Mucosa of descending colon (tissue), 3 donors: ENCODE measurements around the gene SLC4A1AP. TPM values are rescaled to one million over a fixed set of nuclear protein-coding genes. Genes with fewer than 3 reads are reported as not detected.

Experiments used
- ATAC-seq: fragments of 200-7000 bp; cut with Tn5 transposase; one replicate; pipeline ENCODE4 v1.9.1; 2020; ENCODE audit warnings: mild to moderate bottlenecking, moderate library complexity
- DNase-seq, 3 donors: peaks; one replicate each; pipeline ENCODE4 v3.0.0-alpha.2; 2020
- H3K36me3 ChIP-seq: fragments of 200-600 bp; one replicate; pipeline ENCODE4 v1.8.0; 2021; ENCODE audit warnings: low read depth, mild to moderate bottlenecking
- H3K4me1 ChIP-seq: fragments of 200-600 bp; one replicate; pipeline ENCODE4 v1.8.0; 2021; ENCODE audit warnings: low read depth, mild to moderate bottlenecking
- H3K4me3 ChIP-seq: fragments of 200-600 bp; one replicate; pipeline ENCODE4 v1.8.0; 2021; ENCODE audit warnings: mild to moderate bottlenecking
- H3K9me3 ChIP-seq: fragments of 200-600 bp; one replicate; pipeline ENCODE4 v1.8.0; 2021; ENCODE audit warnings: mild to moderate bottlenecking
- CTCF ChIP-seq: fragments of 200-600 bp; IDR thresholded peaks from one replicate; pipeline ENCODE4 v1.8.0; 2022; ENCODE audit warnings: antibody characterized with exemption, mild to moderate bottlenecking
- intact Hi-C, 2 donors: fragments of 100-400 bp; cut with DNase I in 1 of 2; cut with micrococcal nuclease in 1 of 2; formaldehyde crosslinking; loops; one replicate each; pipeline versions ENCODE4 v1.11.0 to v1.11.1; 2022; cut with DNase I, micrococcal nuclease
- total RNA-seq, 3 donors: library from RNA; stranded (reverse); fragmentation: NEBNext Ultra II Directional in 2 of 3; extraction: Animal tissue kit (Norgen Biotek cat#: 25700) in 2 of 3; gene quantifications; one replicate each; pipeline versions ENCODE4 v1.2.1 to v1.2.4, GENCODE V29; 2021 to 2023
- donor health status: DM: no; HTN: no; CAD: no; lungs with moderate emphysema.
- donor health status: DM: no; HTN: no; CAD: no.
- donor health status: DM: no; HTN: yes; CAD: no.

Gene SLC4A1AP
- total RNA-seq, 3 donors from 2014 or later = 14.8 to 15.8 (median 15.5) TPM

GRCh38 chr2:27647289-27647688, 16.4 kb upstream of the SLC4A1AP start:
- DNase-seq (no peak), ATAC-seq (no peak)
- no peak for TF ChIP-seq CTCF
- Histone ChIP-seq H3K4me3 (no peak overlapping the region), H3K4me1 (no peaks in the 10 kb centered on the region), H3K36me3 (no peaks in the 10 kb centered on the region), H3K9me3 (no peaks in the 10 kb centered on the region)
- intact Hi-C loops = no loop called here

GRCh38 chr2:27647737-27648136, 16.0 kb upstream of the SLC4A1AP start:
- Histone ChIP-seq H3K4me3 (no peak overlapping the region), H3K4me1 (no peaks in the 10 kb centered on the region), H3K36me3 (no peaks in the 10 kb centered on the region), H3K9me3 (no peaks in the 10 kb centered on the region)
- DNase-seq (no peak), ATAC-seq (no peak)
- no peak for TF ChIP-seq CTCF
- intact Hi-C loops = no loop called here

GRCh38 chr2:27651056-27651455, 12.6 kb upstream of the SLC4A1AP start:
- no peak overlapping the region for H3K4me3 ChIP-seq
- no peaks in the 10 kb centered on the region for H3K9me3 ChIP-seq
- no peak for DNase-seq
- intact Hi-C loops = no loop called here
- ATAC-seq = no peak
- no peaks in the 10 kb centered on the region for H3K4me1 ChIP-seq
- TF ChIP-seq CTCF = no peak
- no peaks in the 10 kb centered on the region for H3K36me3 ChIP-seq

GRCh38 chr2:27652341-27652740, 11.3 kb upstream of the SLC4A1AP start:
- no peak for TF ChIP-seq CTCF
- ATAC-seq = no peak
- Histone ChIP-seq H3K36me3 (no peaks in the 10 kb centered on the region), H3K9me3 (no peaks in the 10 kb centered on the region), H3K4me3 (no peak overlapping the region), H3K4me1 (no peaks in the 10 kb centered on the region)
- no peak for DNase-seq
- intact Hi-C loops = no loop called here

GRCh38 chr2:27652790-27653189, 10.9 kb upstream of the SLC4A1AP start:
- no peak for ATAC-seq
- intact Hi-C loops = no loop called here
- no peak for DNase-seq
- no peaks in the 10 kb centered on the region for H3K4me1 ChIP-seq
- H3K4me3 ChIP-seq = no peak overlapping the region
- no peak for TF ChIP-seq CTCF
- no peaks in the 10 kb centered on the region for H3K36me3 ChIP-seq
- no peaks in the 10 kb centered on the region for H3K9me3 ChIP-seq

- Histone ChIP-seq H3K4me1 (no peaks in the 10 kb centered on the region), H3K36me3 (no peaks in the 10 kb centered on the region), H3K4me3 (no peak overlapping the region), H3K9me3 (no peaks in the 10 kb centered on the region)
- TF ChIP-seq CTCF = no peak
- intact Hi-C loops = no loop called here
- ATAC-seq (no peak), DNase-seq (no peak)
Observed at GRCh38 chr2:27653397-27653796, 10.3 kb upstream of the SLC4A1AP start.
